ENCODE measurements around the gene IRX1.

The IRX1 gene

DNA sequence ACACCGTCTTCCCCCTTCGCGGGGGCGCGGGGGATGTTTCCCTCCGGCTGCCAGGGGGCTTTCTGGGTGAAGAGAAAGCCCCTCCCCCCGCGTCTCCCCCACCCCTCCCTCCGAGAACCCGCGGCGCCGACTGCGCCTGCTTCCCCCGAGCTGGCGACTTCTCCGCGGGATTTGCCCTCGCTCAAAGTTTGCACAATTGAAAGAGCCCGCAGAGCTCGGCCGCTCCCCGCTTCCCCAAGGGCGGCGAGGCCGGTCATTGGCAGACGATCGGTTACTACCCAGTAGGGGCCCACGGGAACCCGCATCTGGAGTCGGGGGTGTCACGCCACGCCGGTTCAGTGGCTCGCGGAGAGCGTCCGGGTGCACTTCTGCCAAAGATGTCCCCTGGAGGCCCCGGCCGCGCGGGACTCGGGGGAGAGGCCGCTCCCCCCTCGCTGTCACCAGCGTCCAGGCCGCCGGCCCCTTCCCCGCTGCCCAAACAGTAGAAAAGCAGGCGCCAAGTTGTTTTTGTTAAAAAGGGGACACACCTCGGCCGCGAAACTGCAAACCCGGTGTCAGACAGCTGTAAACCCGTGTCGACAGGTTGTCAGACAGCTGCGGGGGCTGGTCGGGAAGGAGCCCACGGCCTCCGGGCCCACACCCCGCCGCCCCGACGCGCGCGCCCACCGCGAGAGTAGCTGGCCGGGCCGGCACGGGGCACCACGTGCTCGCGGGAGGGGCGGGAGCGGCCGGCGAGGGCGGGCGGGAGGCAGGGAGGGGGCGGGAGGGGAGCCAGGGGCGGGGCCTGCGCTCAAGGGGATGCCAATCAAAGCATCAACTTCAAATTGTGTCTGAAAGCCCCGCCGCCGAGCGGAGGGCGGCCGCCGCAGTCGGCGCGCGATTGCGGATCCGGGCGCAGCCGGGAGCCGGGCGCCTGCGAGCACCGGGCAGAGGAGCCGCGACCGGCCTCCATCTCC is at the start of gene IRX1:
Gene IRX1, plus strand, starts transcription at position 827 of the 956 bp plus-strand sequence. CDS start 274 bp downstream, outside the sequence.
- DNase-seq: no peak

DNA sequence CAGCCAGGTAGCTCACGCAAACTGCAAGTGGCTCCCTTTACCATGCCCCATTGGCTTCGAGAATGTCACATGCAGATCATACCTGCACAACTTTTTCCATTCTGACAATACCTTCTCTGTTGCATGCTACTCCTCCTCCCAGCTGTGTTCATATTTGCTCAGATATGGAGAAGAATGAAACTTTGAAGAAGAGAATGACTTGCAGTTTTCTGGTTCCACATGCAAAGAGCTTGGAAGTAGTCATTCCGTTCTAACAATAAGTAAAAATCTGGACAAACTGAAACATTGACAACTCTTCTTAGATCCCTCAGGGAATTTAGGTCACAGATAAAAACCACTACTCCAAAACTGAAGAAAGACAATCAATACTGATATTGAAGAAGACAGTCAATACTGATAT is 49.6 kb upstream of the IRX1 start:
- DNase-seq: no peak

DNA sequence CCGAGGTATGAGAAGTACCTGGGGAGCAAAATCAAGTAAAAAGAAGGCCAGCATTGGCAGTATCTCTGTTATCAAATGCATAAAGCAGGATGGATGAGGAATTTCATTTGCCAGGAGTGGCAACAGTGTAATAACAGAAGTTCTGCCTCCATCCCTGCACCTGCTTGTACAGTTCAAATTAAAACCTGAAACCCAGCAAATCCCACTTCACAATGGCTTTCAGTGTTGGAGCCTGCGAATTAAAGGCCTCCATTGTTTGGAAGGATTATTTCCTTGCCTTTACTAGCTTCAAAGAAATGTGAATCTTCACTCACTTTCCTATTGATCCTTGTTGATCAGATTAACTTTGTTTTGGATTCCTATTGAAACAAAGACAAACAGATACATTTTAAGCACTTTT is 31.5 kb upstream of the IRX1 start:
- no peak for DNase-seq

DNA sequence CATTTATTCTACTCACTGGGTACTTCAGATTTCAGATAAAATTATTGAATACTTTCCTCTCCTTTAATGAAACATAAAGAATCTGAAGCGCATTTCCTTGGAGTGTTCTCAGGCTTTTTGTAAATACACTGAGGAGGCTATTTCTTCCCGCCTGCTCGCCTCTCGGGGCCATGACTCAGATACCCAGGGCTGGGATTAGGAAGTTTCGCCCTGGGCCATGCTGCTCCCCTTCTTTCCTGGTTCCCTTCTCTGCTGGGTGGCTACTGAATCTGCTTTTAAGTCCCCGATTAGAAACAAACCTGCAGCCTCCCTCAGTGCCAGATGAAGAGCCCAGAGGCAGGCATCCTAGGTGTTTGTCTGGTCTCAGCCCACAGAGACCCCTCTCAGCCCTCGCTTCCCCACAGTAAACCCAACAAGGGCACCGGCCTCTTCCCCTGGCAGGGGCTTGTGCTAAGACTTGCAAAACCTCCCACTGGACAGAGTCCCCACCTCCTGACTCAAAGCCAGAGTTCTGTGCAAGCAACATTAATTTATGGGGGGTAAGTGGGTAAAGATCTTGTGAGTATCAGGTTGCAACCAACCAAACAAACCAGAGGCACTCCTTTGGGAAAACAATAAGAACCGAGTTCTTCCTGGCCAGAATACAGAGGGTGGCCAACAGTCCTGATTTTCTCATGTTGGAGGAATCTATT is 30.7 kb upstream of the IRX1 start:
- DNase-seq: no peak

DNA sequence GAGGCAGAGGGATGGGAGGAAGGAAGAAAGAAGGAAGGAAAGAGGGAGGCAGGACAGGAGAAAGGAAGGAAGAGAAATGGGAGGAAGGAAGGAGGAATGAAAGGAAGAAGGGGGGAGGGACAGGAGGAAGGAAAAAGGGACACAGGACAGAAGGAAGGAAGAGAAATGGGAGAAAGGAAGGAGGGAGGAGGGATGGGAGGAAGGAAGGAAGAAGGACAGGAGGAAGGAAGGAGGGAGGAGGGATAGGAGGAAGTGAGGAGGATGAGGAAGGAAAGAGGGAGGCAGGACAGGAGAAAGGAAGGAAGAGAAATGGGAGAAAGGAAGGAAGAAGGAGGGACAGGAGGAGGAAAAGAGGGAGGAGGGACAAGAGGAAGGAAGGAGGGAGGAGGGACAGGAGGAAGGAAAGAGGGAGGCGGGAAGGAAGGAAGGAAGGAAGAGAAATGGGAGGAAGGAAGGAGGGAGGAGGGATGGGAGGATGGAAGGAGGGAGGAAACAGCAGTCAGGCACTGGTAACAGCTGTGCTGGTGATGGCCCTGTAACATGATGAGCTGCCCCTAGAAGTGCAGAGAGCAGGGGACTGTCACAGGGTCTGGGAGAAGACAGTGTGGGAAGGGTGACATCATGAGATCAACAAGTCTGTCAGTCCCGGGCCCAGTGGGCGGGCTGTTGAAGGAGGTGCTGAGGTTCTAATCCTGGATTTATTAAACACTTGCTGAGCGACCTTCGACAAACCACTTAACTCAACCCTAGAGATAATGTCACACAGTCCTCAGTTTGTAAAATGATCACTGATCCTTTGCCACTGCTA is 10.7 kb upstream of the IRX1 start:
- DNase-seq: no peak

DNA sequence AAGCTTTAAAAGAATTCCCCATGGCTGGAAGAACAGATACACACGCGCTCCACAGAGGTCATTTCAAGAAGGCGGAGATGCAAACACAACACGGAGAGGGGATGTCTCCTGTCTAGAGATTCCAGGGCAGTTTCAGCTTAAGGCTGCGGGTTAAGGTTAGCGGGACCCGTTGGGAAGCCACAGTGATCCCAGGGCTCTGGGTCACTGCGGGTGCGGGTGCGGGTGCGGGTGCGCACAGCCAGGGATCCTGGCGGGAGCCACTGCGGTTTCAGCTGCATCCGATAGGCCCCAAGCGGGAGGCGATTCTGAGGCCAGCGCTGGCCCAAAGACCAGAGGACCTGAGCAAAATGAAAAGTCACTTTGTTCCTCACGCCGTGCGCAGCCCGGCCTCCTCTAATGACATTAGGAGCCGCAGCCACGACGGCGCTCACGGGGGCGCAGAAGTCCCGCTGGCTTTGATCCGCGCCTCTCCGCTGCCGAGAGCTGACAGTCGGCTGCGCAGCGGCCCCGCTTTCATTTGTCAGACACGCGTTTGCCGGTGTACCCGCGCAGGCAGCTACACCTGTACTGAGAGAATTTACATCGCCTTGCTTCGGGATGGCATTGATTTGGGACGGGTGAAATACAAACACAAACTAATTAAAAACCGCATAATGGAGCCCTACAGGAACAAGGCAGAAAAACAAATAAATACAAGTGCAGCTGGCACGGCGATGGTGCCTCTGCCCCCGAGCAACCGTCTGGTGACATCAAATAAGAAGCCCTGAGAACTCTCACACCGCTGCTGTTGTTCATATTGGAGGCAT is 5.3 kb upstream of the IRX1 start:
- DNase-seq: no peak

DNA sequence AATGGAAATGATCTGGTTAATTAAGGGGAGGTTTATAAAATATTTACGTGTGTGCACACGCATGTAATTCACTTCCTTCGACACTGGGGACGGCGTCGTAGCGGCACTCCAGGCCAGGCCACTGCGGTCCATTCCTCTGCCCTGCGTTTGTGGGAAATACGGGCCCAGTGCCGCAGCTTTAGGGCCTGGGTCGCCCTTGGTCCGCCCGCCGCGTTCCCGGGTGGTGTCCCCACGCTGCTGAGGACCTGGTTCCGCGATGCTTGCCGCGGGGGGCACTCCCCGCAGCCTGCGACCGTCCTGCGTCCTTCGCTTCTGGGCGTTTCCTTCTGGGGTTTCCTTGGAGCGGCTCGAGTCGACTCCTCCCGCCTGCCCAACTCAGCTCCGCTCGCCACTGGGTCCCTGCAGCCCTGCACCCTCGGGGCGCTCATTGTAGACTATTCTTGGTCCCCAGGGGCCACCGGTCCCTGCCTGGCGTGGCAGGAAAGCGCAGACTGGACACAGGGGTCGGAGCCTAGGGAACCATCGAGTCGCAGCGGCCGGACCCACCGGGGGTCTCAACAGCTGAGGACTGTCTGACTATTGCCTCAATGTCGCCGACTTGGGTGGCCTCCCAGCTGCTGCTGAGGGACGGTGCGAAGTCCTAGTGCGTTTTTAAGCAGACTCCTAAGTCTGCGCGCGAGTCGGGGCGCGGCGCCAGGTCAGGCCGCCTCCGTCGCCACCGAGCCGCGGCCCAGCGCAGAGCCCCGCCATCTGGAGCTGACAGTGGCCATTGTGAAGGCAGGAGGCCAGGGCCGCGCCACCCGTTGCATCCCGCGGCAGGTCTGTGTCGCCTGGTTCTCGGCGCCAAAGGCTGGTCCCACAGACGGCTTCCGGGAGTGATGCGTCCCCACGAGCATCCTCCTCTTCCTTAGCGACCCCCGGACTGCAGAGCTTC is 4.4 kb upstream of the IRX1 start:
- no peak for DNase-seq

DNA sequence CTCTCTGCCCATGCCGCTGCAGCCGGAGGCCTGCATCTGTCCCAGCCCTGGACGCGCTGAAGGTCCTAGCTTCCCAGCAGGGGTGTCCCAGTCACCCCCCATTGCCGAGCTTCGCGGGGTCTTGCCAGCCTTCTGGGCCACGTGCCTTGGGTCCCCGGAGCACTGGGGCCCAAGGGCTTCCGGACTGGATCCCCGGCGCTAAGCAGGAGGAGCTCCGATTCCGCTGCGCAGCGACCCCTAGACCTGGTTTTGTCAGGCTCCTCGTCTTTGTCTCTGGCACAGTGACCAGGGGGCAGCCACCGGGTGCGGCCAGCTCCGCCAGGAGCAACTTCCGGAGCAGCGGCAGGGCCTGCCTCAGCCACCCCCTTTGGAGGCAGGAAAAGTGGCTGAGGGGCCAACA is 3.3 kb upstream of the IRX1 start:
- DNase-seq: no peak

DNA sequence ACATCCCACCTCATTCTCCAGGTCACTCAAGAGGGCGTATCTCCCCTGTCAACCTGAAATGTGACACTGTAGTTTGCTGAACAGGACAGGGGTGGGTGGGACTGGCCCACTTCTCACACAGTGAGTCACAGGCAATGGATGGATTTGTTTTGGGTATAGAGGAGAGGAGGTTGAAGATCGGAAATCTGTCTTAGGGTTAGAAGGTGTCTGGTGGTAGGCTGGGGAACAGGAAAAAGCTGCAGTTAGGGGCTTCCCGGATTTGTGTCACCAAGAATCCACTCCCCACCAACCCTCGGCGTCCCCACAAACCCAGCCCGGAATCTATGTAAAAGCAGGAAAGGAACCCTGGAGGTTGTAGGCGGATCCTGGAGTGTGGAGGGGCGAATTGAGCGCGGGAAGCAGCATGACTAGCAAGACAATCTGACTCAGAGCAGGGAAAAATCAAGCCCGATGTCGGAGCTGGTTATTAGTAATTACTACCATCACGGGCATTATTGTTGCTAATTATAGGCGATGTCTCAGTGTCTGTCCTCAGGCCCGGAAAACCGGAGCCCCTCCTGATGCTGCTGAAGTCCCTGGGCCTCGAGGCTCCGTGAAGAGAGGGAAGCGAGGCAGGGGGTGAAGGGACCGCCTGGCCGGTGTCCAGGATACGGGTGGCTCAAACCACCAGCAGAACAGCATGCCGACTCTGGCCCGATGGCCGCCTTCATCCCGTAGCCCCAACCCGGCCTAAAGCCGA is 1.7 kb upstream of the IRX1 start:
- no peak for DNase-seq

DNA sequence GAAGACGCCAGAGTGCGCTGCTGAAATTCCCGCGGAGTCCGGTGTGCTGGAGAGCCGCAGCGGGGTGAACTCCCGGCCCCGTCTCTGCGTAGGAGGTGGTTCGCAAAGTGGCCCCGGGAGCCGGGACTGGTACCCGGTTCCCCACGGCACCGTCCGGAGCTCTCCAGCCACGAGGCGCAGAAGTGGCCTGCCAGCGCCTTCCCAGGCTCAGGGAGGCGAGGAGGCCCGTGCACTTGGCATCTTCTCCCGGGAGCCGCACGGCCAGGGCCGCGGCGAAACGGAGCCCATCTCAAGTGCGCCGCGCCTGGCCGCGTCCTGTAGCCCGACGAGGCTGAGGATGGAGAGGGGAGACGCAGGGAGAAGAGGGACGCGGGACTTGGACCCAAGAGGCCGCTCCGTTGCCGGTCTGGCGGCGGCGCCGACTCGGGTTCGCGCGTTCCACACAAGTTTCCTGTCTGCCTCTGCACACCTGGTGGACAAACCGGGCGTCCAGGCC is 1.1 kb upstream of the IRX1 start:
- no peak for DNase-seq

DNA sequence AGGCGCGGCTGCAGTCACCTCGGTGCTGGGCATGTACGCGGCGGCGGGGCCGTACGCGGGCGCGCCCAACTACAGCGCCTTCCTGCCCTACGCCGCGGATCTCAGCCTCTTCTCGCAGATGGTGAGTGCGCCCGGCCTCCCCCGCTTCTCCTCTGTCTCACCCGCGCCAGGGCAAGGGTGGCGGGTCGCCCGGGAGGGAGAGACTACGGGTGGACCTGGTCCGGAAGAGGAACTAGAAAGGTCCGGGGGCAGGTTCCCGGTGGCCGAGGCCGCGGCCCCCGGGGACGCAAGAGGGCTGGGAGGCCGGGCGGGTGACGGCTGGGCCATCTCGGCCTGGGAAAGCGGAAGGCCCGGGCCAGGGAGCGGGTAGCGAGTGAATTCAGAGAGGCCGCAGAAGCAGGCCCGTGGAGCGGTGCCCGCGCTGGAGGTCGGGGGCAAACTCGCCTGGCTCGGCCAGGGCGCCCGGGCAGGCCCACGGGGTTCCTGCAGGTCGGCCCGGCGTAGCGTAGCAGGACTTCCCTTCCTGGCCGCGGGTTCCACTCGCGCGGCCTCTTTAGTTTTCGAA is 711 bp downstream of the IRX1 start:
- no peak for DNase-seq

DNA sequence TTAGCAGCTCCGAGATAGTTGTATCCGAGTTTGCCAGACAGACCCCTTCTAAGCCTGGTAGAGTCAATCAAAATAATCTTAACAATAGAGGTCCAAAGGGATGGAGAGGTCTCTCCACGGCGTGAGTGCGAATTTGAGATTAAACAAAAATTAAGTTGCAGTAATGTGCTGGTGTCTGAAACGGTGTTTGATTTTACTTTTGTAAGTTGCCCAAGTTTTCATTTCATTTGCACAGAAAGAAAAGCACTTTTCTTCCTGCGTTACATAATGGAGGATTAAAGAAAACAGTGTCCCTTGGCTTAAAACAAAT is 1.2 kb downstream of the IRX1 start:
- DNase-seq: no peak

DNA sequence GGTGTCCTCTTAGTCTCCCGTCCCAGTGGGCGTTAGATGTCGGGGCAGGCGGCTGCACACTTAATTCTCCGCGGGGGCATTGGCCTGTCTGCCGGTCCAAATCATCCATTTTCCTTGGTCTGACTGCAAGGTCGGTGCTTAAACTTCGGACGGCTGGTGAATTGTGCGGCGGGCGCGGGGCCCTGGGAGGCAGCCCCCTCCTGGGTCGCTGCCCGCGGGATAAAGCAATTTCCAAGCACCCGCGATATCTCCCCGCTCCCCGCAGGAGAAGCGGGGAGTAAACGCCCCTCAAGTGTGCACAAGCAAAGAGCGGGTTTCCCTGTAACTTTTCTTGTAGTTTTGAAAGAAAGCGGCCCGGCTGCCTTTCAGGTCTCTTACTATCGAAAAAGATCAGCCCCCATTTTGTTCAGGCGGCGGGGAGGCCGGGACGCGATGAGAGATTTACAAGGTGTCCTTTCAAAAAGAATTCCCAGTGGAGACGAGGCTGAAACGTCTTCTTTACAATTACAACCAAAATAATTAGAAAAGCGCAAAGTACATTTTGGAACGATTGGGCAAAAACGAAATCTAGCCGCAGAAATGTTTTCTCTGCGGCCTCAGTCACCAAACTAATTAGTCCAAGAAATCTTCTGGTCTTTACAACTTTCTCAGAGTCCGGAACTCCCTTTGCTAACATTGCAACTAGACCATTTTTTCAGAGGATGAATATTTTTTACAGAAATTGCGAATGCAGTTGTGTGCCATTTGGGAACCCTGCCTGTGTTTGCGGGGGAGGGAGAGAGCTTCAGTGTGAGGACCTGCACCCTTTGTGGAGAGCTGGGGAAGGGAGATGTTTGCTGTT is 1.8 kb downstream of the IRX1 start:
- DNase-seq: no peak

DNA sequence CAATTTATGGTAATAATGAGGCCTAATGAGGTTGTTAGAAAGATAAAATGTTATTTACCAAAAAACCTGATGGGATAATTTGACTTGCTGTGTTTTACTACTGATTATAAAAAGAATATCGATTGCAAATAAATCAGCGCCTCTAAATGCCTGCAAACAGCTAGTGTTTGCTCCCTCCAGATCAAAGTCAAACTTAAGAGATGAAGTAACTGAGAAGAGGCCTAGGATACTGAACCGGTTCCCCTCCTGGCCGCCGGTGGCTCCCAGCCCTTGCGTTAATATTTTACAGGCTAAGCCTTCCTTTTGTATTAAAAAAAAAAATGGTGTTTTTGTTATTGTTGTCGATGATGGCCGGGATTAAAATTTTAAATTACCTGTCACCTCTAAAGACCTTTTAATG is 2.6 kb downstream of the IRX1 start:
- DNase-seq: no peak

DNA sequence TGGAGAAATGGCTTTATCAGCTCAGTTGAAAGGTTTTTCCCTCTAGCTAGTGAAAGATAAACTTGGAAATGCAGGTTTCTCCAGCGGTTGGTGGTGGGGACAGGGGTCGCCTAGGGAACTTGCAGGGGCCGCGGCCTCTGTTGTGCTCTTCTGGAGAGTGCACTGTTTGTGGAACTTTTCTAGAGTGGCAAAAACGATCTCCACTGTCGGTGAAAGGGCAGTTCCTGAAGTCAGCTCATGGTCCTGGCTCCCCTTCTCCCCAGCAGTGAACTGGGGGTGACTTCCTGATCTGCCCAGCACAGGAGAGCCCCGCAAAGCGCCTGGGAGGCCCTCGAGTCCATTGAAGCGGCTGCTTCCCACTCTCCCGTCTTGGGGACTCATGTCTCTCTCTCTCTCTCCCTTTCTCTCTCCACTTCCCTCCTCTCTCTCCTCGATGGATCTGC is 3.2 kb downstream of the IRX1 start:
- DNase-seq: no peak

DNA sequence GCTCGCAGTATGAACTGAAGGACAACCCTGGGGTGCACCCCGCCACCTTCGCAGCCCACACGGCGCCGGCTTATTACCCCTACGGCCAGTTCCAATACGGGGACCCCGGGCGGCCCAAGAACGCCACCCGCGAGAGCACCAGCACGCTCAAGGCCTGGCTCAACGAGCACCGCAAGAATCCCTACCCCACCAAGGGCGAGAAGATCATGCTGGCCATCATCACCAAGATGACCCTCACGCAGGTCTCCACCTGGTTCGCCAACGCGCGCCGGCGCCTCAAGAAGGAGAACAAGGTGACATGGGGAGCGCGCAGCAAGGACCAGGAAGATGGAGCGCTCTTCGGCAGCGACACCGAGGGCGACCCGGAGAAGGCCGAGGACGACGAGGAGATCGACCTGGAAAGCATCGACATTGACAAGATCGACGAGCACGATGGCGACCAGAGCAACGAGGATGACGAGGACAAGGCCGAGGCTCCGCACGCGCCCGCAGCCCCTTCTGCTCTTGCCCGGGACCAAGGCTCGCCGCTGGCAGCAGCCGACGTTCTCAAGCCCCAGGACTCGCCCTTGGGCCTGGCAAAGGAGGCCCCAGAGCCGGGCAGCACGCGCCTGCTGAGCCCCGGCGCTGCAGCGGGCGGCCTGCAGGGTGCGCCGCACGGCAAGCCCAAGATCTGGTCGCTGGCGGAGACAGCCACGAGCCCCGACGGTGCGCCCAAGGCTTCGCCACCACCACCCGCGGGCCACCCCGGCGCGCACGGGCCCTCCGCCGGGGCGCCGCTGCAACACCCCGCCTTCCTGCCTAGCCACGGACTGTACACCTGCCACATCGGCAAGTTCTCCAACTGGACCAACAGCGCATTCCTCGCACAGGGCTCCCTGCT is 3.8 kb downstream of the IRX1 start:
- DNase-seq: no peak

DNA sequence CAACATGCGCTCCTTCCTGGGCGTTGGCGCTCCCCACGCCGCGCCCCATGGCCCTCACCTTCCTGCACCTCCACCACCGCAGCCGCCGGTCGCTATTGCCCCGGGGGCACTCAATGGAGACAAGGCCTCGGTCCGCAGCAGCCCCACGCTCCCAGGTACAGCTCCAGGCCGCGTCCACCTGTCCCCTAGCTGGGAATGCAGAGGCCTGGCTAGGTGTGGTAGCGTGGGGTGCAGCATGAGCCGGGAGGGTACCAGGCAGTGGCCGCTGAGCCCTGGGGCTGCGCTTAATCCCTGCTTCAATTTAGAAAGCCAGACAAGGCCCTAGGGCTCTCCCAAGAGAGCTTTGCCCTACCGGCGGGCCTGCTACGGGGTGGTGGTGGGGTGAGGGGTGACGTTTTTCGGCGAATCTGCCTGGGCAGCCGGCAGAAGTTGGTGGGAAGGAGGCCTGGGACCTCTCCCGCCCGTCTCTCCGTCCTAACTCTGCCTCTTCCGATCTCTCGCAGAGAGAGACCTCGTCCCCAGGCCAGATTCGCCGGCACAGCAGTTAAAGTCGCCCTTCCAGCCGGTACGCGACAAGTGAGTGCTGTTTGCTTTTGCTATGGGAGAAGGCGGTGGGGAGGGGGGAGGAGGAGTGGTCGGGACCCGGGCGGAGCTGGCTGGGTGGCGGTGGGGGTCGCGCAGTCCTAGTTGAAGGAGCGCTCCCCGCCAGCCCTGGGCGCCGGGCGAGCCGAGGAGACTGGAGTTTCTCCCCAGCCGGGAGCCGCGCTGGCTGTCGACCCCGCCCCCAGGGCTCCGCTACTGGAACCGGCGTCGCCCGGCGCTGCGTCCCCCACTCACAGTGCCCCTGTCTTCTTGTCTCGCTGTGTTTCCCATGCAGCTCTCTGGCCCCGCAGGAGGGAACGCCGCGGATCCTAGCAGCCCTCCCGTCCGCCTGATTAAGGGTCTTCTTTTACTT is 4.8 kb downstream of the IRX1 start:
- DNase-seq: no peak

Measured in activated CD4-positive, alpha-beta T cell treated with anti-CD3 and anti-CD28 coated beads, Interleukin-2, amount 50 U/mL, for 1 hour (primary cell).